Lower lobe of right lung (tissue), 2 donors: ENCODE results near the gene URB2. TPM values are rescaled to one million over a fixed set of nuclear protein-coding genes. Genes with fewer than 3 reads are reported as not detected.

Experiments
- ATAC-seq, 2 donors: fragments of 200-7000 bp; cut with Tn5 transposase; one replicate each; pipeline ENCODE4 v1.9.1; 2020 to 2022; ENCODE audit warnings: mild to moderate bottlenecking in 2 of 2, moderate library complexity in 2 of 2
- DNase-seq: peaks from one replicate; pipeline ENCODE4 v3.0.0-alpha.2; 2020
- H3K27ac ChIP-seq: fragments of 200-600 bp; one replicate; pipeline ENCODE4 v1.8.0; 2022
- H3K27me3 ChIP-seq: fragments of 200-600 bp; one replicate; pipeline ENCODE4 v1.8.0; 2022; ENCODE audit warnings: low read depth
- H3K36me3 ChIP-seq: fragments of 200-600 bp; one replicate; pipeline ENCODE4 v1.8.0; 2022; ENCODE audit warnings: mild to moderate bottlenecking
- H3K4me1 ChIP-seq: fragments of 200-600 bp; one replicate; pipeline ENCODE4 v1.8.0; 2022
- H3K4me3 ChIP-seq: fragments of 200-600 bp; one replicate; pipeline ENCODE4 v1.8.0; 2022; ENCODE audit warnings: mild to moderate bottlenecking
- H3K9me3 ChIP-seq: fragments of 200-600 bp; one replicate; pipeline ENCODE4 v1.8.0; 2022
- CTCF ChIP-seq: fragments of 200-600 bp; IDR thresholded peaks from one replicate; pipeline ENCODE4 v1.8.0; 2022; ENCODE audit warnings: antibody characterized with exemption, mild to moderate bottlenecking
- intact Hi-C: fragments of 100-400 bp; cut with DNase I; formaldehyde crosslinking; loops from one replicate; pipeline ENCODE4 v1.11.0; 2022
- total RNA-seq: library from RNA; stranded (reverse); fragmentation: NEBNext Ultra II Directional; extraction: Animal tissue kit (Norgen Biotek cat#: 25700); gene quantifications from one replicate; pipeline ENCODE4 v1.2.1, GENCODE V29; 2021
- donor health status: DM: no; HTN: yes; CAD: no; lungs with severe emphysema.

Gene URB2
- total RNA-seq, 1 donor from 2014 or later, result 5.8 TPM

DNA sequence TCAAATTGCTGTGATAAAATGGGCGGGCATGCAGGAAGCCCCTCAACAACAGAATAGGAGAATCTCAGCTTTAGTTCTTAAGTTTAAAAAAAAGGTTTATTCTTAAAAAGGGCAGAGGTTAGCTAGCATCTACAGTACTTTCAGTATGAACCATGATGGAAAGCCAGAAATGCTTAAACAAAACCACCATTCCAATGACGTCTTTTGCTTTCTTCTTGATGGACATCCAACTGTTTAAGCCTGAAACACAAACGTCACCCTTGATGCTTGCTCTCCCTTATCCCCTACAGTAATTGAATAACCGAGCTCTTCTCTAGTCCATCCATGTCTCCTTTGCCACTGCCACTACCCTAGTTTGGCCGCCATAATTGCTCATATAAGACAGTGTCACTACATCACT, 25.8 kb upstream of the URB2 start:
- intact Hi-C loops, result no loop called here

DNA sequence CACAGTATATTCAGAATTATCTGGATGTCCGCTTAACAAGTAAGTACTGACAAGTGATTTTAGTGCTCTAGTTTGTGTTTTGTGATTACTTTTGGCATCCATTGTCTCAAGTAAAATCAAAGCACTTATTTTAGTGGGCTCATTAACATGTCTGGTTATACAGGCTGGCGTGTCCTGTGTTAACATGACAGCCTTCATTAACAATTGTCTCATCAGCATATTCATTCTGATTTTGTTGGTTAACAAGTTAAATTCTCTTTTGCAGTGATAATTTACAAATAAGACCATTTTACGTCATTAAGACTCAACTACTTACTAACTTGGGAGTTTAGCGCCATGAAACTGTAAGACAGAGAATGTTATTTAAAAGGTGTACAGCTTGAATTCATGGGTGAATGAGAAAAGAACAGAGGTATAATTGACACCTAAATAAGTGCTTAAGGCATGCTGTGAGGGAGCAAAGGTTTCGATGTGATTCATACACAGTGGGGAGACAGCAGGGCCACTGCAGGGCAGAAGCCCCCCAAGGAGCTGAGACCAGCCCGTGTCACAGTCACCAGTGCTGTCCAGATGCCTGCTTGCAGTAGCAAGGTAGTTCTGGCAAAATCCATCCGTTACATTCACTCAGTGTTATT, 22.6 kb upstream of the URB2 start:
- TF ChIP-seq CTCF, result no peak
- no peak for ATAC-seq
- Histone ChIP-seq H3K27me3 (no peaks in the 10 kb centered on the region), H3K36me3 (peaks cover 92% of the 10 kb centered on the region), H3K27ac (no peak overlapping the region), H3K4me1 (no peaks in the 10 kb centered on the region), H3K9me3 (no peaks in the 10 kb centered on the region), H3K4me3 (no peak overlapping the region)
- no peak for DNase-seq
- intact Hi-C loops, result no loop called here

More for the DNA sequence above, 25.8 kb upstream of the URB2 start:
- no peaks in the 10 kb centered on the region for H3K9me3 ChIP-seq
- no peak overlapping the region for H3K27ac ChIP-seq
- no peaks in the 10 kb centered on the region for H3K27me3 ChIP-seq
- no peaks in the 10 kb centered on the region for H3K4me1 ChIP-seq
- no peak for DNase-seq
- H3K4me3 ChIP-seq, result no peak overlapping the region
- TF ChIP-seq CTCF, result no peak
- peaks cover 63% of the 10 kb centered on the region for H3K36me3 ChIP-seq
- no peak for ATAC-seq

- intact Hi-C loops, result no loop called here
- no peak overlapping the region for H3K27ac ChIP-seq
- ATAC-seq, result no peak
- H3K27me3 ChIP-seq, result no peaks in the 10 kb centered on the region
- H3K9me3 ChIP-seq, result no peaks in the 10 kb centered on the region
- TF ChIP-seq CTCF, result no peak
- no peaks in the 10 kb centered on the region for H3K4me1 ChIP-seq
- H3K36me3 ChIP-seq, result peaks cover 99% of the 10 kb centered on the region
- no peak for DNase-seq
- H3K4me3 ChIP-seq, result no peak overlapping the region
Measured at GRCh38 chr1:229607370-229607769, 18.7 kb upstream of the URB2 start.

DNA sequence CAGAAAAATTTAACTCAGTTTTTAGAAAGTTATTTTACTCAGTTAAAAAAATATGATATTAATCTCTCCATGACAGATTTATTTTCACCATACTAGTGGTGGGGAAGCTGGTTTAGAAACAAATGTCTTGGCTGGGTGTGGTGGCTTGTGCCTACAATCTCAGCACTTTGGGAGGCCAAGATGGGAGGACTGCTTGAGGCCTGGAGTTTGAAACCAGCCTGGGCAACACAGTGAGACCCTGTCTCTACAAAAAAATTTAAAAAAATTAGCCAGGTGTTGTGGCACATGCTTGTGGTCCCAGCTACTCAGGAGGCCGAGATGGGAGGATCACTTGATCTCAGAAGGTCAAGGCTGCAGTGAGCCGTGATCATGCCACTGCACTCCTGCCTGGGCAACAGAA, 17.5 kb upstream of the URB2 start:
- intact Hi-C loops, result no loop called here
- H3K9me3 ChIP-seq, result no peaks in the 10 kb centered on the region
- peaks cover 99% of the 10 kb centered on the region for H3K36me3 ChIP-seq
- no peak overlapping the region for H3K4me3 ChIP-seq
- no peak for DNase-seq
- no peaks in the 10 kb centered on the region for H3K4me1 ChIP-seq
- no peaks in the 10 kb centered on the region for H3K27me3 ChIP-seq
- no peak overlapping the region for H3K27ac ChIP-seq
- no peak for ATAC-seq
- TF ChIP-seq CTCF, result no peak

DNA sequence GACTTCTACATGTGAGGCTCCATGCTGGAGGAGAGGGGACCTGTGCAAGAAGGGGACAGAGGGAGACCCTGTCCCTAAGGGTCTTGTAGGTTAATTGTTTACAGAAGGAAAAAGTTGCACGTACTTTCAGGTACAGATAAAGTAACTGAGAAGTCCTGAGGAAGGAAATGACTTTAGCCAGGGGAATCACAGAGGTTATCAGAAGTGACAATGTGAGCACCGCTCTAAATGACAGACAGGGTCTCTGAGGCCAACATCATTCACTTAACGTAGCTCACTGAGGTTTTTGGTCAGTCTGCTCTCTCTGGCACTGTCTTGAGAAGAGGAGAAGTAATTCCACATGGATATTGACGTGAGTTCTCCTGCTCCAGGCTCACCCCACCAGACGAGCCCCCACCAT, 12.1 kb upstream of the URB2 start:
- Histone ChIP-seq H3K4me3 (no peak overlapping the region), H3K27ac (no peak overlapping the region), H3K9me3 (no peaks in the 10 kb centered on the region), H3K4me1 (no peaks in the 10 kb centered on the region), H3K27me3 (no peaks in the 10 kb centered on the region), H3K36me3 (peaks cover 55% of the 10 kb centered on the region)
- TF ChIP-seq CTCF, result no peak
- intact Hi-C loops, result no loop called here
- ATAC-seq (no peak), DNase-seq (no peak)
